IPS-11a (cell line): ENCODE measurements around the gene RGS3.

Experiments
- H3K4me3 ChIP-seq: one replicate; pipeline ENCODE4 v1.5.1; 2013; ENCODE audit warnings: low read depth, low read length, control low read depth

RGS3 gene

GRCh38 chr9:113568571-113569321 is 105.2 kb downstream of the RGS3 start:
- no peak overlapping the region for H3K4me3 ChIP-seq

GRCh38 chr9:113569472-113570060 is 106.0 kb downstream of the RGS3 start:
- H3K4me3 ChIP-seq: no peak overlapping the region

- no peak overlapping the region for H3K4me3 ChIP-seq
These were observed 106.6 kb downstream of the RGS3 start for GRCh38 chr9:113570106-113570505.

- no peak overlapping the region for H3K4me3 ChIP-seq
These were observed 107.5 kb downstream of the RGS3 start for GRCh38 chr9:113570749-113571711.

GRCh38 chr9:113572076-113572861 is 108.7 kb downstream of the RGS3 start:
- no peak overlapping the region for H3K4me3 ChIP-seq

DNA sequence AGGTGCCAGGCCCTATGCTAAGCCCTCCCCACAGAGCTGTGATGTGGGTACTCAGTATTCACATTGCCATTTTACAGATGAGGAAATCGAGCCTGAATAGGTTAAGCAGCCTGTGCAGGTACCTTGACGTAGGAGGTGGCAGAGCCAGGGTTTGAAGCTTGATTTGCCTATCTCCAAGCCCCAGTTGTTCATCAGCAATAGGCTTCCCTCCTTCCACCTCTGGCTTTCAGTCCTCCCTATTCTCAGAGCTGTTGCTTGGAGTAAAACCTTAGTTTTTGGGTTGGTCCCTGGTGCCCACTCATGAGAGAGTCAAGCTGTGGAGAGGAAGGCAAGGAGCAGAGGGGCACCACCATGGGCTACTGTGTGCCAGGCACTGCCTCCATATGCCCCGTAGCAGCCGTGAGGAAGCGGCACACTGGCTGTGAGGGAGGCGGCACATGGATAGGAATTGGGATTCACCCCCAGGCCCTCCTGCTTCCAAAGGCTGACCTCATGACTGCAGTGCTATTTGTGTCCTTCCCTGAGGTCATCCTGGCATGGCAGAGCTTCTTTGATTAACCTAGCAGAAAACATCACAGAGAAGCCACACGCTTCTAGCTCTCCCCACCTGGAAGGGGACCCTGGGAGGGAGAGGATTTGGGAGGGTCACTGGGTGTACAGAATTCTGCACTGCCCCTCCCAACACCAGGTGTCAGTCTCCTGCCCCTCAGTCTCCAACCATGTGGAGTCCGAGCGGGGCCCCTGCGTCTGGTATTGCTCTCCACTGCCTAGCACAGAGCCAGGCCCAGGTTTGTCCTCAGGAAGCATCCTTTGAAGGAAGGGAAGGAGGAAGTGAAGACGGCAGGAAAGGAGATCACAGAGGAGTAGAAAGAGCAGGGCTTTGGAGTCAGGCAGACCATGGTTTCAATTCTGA is 109.8 kb downstream of the RGS3 start:
- H3K4me3 ChIP-seq: no peak overlapping the region

- no peak overlapping the region for H3K4me3 ChIP-seq
These were observed 110.4 kb downstream of the RGS3 start for GRCh38 chr9:113573959-113574352.

DNA sequence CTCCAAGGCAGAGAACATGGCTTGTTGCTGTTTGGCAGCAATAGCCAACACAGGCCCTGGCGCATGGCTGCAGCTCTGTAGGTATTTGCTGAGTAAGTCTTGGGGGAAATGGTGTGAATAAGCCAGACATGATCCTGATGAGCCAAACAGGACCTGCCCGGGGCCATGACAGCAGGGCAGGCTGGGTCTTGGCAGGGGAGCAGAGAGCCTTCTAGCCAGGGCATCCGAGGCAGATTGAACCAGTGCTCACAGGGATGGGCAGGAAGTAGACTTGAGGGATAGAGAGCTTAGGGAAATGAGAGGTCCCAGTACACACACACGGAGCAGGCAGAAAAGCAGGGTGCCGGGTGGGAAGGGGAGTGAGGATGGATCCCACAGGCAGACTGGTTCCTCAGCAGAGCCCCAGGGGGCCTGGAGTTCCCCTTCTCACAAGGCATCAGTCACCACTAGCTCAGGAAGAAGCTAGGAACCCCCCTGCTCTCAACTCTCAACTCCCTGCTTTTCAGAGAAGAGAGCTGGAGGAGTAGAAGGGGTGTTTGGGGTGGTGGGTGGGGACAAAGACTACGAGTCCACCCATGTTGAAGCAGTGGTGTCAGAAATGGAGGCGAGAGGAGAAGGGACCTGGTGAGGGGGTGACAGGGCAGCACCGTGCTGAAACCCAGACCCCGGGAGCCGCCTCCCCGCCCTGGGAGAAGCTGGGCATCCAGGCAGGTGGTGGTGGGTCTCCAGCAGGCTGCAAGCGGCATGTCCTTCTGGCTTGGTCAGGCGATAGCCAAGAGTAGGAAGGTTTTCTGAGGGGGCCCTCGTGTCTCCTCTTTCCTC is 111.1 kb downstream of the RGS3 start:
- H3K4me3 ChIP-seq: no peak overlapping the region

DNA sequence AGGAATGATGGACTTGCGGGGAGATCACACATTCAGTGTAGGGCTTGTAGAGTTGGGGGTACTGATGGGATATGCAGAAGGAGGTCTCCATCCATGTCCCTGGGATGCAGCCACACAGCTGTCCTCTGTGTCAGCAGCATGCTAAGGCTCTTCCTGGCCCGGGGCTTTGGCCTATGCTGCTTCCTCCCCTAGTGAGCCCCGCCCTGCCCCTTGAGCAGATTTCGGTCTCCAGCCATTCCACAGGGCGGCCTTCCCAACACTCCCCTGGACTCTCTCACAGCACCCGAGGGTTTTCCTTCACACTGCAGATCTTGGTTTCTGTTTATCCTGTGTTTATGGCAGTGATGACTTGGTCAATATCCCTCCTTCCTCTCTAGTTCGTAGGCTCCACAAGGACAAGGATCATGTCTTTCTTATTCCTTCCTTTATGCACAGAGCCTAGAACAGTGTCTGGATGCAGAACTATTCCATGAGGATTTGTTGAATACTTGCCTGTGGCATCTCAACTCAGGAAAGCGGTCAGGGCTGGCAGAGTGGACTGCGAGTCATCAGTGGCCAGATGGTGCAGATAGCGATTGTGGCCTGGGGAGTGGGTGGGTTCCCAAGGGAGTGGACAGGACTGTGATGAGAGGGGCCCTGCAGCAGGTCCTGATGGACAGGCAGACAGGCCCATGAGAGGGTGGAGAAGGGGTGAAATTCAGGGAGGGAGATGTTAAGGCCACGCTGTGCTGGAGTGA is 114.2 kb downstream of the RGS3 start:
- no peak overlapping the region for H3K4me3 ChIP-seq

GRCh38 chr9:113578279-113578865 is 114.8 kb downstream of the RGS3 start:
- H3K4me3 ChIP-seq: no peak overlapping the region

DNA sequence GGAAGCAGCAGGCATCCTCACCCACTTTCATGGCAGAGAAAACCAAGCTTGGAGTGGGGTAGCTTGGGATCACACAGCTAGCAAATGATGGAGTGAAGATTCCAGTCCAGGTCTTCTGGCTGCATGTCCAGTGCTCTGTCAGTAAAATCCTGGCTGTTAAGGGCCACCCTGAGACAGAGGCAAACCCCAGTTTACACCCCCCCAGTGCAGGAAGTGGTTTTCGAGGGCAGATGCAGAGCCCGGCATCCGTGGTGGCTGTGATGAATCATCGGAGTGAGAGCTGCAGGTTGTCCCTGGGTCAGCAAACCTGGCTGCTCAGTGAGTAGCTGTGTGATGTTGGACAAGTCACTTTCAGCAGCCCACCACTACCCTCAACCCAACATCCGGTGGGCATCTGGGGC is 115.4 kb downstream of the RGS3 start:
- no peak overlapping the region for H3K4me3 ChIP-seq

- H3K4me3 ChIP-seq: no peak overlapping the region
These were observed 115.9 kb downstream of the RGS3 start for GRCh38 chr9:113579283-113580040.

DNA sequence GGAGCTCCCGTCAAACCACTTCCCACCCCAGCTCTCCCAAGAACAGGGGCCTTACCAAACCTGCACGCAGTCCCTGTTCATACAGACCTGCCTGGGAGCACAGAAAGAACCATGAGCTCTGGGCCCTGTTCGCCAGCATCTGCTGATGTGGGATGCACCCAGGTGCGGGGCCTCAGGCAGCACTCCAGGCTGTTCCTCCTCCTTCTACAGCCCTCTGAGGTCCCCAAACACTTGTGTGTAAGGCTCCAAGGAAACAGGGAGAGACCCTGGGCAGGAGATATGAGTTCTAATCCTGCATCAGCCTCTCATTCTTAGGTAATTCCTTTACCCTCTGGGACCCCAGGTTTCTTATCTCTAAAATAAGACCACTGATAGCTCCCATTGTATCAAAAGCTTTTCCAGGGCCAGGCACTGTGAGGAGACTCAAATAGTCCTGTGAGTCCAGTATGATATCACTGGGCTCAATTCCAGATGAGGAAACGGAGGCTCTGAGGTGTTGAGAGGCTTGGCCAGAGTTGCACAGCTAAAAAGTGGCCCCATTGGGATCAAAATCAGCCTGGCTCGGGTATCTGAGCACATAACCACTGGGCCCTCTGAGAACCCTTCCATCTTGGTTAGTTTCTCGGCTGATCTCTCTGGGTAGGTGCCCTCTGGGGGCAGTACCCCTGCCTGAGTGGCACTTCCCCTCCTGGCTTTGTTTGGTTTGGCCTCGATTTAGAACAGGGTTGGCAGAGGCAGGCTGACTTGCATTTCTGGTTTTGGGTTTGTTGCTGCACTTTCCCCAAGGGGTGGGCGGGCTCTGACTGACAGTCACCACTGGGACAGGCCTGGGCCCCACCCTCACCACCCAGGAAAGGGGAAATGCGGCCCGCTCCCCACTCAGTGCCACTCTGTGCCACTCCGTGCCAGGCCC is 116.8 kb downstream of the RGS3 start:
- no peak overlapping the region for H3K4me3 ChIP-seq

- H3K4me3 ChIP-seq: no peak overlapping the region
These were observed 117.4 kb downstream of the RGS3 start for GRCh38 chr9:113580954-113581311.

- no peak overlapping the region for H3K4me3 ChIP-seq
These were observed 118.6 kb downstream of the RGS3 start for GRCh38 chr9:113581865-113582697.
